Amniotic epithelial cell (primary cell): ENCODE results near the gene LIMK1.

Experiments used
- DNase-seq: peaks from one replicate; pipeline ENCODE4 v3.0.0-alpha.2; 2010; ENCODE audit warnings: low read depth

LIMK1 gene

GRCh38 chr7:74056096-74056915 lies 27.3 kb upstream of the LIMK1 start:
- DNase-seq: no peak

GRCh38 chr7:74057216-74057925 lies 26.2 kb upstream of the LIMK1 start:
- no peak for DNase-seq

- DNase-seq: no peak
Measured at GRCh38 chr7:74057987-74058386, 25.6 kb upstream of the LIMK1 start.

GRCh38 chr7:74058486-74058885 lies 25.1 kb upstream of the LIMK1 start:
- no peak for DNase-seq

- DNase-seq: no peak
Measured at GRCh38 chr7:74059037-74059436, 24.6 kb upstream of the LIMK1 start.

- no peak for DNase-seq
Measured at GRCh38 chr7:74059681-74060588, 23.7 kb upstream of the LIMK1 start.

- peak; percentile 95 for DNase-seq
Measured at GRCh38 chr7:74061840-74062539, 21.6 kb upstream of the LIMK1 start.

GRCh38 chr7:74063223-74063641 lies 20.4 kb upstream of the LIMK1 start:
- no peak for DNase-seq

GRCh38 chr7:74063646-74064045 lies 20.0 kb upstream of the LIMK1 start:
- no peak for DNase-seq

GRCh38 chr7:74064696-74065095 lies 18.9 kb upstream of the LIMK1 start:
- no peak for DNase-seq

- DNase-seq: no peak
Measured at GRCh38 chr7:74066626-74067025, 17.0 kb upstream of the LIMK1 start.

- DNase-seq: no peak
Measured at GRCh38 chr7:74068378-74069085, 15.1 kb upstream of the LIMK1 start.

- DNase-seq: no peak
Measured at GRCh38 chr7:74069086-74069541, 14.5 kb upstream of the LIMK1 start.

GRCh38 chr7:74069790-74070618 lies 13.6 kb upstream of the LIMK1 start:
- DNase-seq: no peak

- DNase-seq: no peak
Measured at GRCh38 chr7:74070619-74070921, 13.0 kb upstream of the LIMK1 start.

GRCh38 chr7:74071121-74071520 lies 12.5 kb upstream of the LIMK1 start:
- DNase-seq: no peak

- DNase-seq: no peak
Measured at GRCh38 chr7:74074770-74075169, 8.8 kb upstream of the LIMK1 start.

GRCh38 chr7:74078461-74078860 lies 5.1 kb upstream of the LIMK1 start:
- no peak for DNase-seq

- no peak for DNase-seq
Measured at GRCh38 chr7:74082770-74083116, 861 bp upstream of the LIMK1 start.

GRCh38 chr7:74083928-74084721 lies 521 bp downstream of the LIMK1 start:
- peak; percentile 61 for DNase-seq
